ENCODE data around the gene EVC.

Gene EVC

DNA sequence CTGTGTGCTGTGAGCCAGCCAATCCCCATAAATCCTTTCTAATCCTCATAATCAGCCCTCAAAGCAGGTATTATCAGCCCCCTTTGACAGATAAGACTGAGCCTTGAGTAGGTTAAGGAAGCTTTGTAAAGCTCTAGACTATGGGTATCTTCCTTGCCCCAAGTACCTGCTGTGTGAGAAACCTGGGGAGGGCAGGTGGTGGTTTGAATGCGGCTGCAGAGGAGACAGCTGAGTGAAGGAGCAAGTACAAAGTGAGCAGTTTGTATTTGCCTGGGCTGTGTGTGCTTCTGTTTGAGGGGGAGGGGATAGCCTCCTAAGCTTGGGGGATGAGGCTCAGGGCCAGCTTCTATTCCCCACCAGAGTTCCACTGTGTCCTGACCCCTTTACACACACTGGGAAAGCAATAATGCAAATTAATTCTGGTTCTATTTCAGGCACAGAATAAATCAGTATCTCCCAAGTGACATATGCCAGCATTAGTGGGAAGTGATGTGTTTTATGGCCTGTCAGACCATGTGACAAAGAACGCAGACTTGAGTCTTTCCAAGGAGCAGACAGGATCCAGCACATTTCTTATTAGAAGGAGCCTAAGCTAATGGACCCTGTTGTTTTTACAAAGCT, 63.5 kb downstream of the EVC start:
- TF ChIP-seq, protein P1, sequence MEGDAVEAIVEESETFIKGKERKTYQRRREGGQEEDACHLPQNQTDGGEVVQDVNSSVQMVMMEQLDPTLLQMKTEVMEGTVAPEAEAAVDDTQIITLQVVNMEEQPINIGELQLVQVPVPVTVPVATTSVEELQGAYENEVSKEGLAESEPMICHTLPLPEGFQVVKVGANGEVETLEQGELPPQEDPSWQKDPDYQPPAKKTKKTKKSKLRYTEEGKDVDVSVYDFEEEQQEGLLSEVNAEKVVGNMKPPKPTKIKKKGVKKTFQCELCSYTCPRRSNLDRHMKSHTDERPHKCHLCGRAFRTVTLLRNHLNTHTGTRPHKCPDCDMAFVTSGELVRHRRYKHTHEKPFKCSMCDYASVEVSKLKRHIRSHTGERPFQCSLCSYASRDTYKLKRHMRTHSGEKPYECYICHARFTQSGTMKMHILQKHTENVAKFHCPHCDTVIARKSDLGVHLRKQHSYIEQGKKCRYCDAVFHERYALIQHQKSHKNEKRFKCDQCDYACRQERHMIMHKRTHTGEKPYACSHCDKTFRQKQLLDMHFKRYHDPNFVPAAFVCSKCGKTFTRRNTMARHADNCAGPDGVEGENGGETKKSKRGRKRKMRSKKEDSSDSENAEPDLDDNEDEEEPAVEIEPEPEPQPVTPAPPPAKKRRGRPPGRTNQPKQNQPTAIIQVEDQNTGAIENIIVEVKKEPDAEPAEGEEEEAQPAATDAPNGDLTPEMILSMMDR (IDR thresholded peaks at IDR 0.05; ENCODE audit: control insufficient read depth, insufficient read depth, low read depth, low read length, missing control alignments): no peak

DNA sequence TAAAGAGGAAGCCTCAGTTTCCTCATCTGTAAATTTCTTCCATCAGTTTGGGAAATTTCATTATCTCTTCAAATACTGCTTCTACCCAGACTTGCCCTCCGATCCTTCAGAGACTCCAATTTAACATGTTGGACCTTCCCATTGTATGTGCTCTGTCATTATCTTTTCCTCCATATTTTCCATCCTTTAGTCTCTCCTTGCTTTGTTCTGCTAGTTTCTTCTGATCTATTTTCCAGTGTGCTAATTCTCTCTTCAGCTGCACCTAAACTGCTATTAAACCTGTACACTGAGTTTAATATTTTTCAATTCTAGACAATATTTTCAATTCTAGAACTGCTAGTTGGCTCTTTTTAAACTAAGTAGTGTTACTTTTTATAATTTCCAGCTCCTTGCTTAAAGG, 65.5 kb downstream of the EVC start:
- no peak for DNase-seq (ENCODE audit: low read depth)
- TF ChIP-seq, protein P1 (IDR thresholded peaks at IDR 0.05; ENCODE audit: control insufficient read depth, insufficient read depth, low read depth, low read length, missing control alignments): no peak
- no peak overlapping the region for H3K4me3 ChIP-seq (ENCODE audit: control insufficient read depth, low read depth, low read length)

More for the DNA sequence above, 63.5 kb downstream of the EVC start:
- H3K4me3 ChIP-seq (ENCODE audit: control insufficient read depth, low read depth, low read length): no peak overlapping the region
- no peak for DNase-seq (ENCODE audit: low read depth)

GRCh38 chr4:5780831-5781480, 70.0 kb downstream of the EVC start:
- DNase-seq (ENCODE audit: low read depth): peak; percentile 33
- TF ChIP-seq, protein P1 (IDR thresholded peaks at IDR 0.05; ENCODE audit: control insufficient read depth, insufficient read depth, low read depth, low read length, missing control alignments): no peak
- H3K4me3 ChIP-seq (ENCODE audit: control insufficient read depth, low read depth, low read length): no peak overlapping the region

- no peak for DNase-seq (ENCODE audit: low read depth)
- H3K4me3 ChIP-seq (ENCODE audit: control insufficient read depth, low read depth, low read length): no peak overlapping the region
- TF ChIP-seq, protein P1 (IDR thresholded peaks at IDR 0.05; ENCODE audit: control insufficient read depth, insufficient read depth, low read depth, low read length, missing control alignments): no peak
These were observed 70.7 kb downstream of the EVC start for GRCh38 chr4:5781691-5782090.

DNA sequence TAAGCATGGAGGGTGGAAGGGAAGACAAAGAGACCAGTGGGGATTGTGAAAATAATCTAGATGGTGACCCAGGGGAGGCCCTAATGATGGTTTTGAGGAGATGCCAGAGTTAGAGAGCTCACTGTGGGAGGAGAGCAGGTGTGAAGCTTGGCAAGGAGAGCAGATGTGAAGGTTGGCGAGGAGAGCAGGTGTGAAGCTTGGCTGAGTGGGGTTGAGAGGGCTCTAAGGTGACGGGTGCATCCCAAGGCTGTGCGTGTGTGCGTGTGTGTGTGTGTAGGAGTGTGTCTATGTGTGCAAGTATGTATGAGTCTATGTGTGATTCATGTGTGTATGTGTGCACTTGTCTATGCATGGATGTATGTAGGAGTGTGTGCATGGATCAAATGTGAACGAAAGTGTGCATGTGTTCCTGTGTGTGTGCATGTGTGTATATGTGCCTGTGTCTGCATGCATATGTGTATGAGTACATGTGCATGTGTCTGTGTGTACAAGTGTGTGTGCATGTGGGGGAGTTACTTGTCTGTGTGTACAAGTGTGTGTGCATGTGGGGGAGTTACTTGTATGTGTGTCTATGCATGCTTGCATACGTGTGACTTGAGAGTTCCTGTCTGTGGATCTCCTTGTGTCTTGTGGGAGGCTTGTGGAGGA, 72.0 kb downstream of the EVC start:
- no peak overlapping the region for H3K4me3 ChIP-seq (ENCODE audit: control insufficient read depth, low read depth, low read length)
- DNase-seq (ENCODE audit: low read depth): no peak
- TF ChIP-seq, protein P1 (IDR thresholded peaks at IDR 0.05; ENCODE audit: control insufficient read depth, insufficient read depth, low read depth, low read length, missing control alignments): no peak

DNA sequence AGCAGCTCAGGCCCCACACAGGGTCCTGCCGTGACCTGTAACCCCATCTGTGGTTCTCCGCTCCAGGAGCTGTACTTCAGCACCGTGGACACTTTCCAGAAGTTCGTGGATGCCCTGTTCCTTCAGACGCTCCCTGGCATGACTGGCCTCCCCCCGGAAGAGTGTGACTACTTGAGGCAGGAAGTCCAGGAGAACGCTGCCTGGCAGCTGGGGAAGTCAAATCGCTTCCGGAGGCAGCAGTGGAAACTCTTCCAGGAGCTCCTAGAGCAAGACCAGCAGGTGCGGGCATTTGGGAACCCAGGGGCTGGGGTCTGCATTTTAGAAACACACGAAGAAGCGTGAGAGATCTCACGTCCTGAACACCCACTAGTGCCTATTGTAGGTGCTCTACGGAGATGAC, 72.5 kb downstream of the EVC start:
- TF ChIP-seq, protein P1 (IDR thresholded peaks at IDR 0.05; ENCODE audit: control insufficient read depth, insufficient read depth, low read depth, low read length, missing control alignments): no peak
- no peak overlapping the region for H3K4me3 ChIP-seq (ENCODE audit: control insufficient read depth, low read depth, low read length)
- DNase-seq (ENCODE audit: low read depth): no peak
